ENCODE data around the gene ZNF687. TPM values are rescaled to one million over a fixed set of nuclear protein-coding genes. Genes with fewer than 3 reads are reported as not detected.

ZNF687 gene
- polyA plus RNA-seq, 2 of the 4 experiments (the other 2 are of a cell fraction): 14.0 to 17.5 TPM

DNA sequence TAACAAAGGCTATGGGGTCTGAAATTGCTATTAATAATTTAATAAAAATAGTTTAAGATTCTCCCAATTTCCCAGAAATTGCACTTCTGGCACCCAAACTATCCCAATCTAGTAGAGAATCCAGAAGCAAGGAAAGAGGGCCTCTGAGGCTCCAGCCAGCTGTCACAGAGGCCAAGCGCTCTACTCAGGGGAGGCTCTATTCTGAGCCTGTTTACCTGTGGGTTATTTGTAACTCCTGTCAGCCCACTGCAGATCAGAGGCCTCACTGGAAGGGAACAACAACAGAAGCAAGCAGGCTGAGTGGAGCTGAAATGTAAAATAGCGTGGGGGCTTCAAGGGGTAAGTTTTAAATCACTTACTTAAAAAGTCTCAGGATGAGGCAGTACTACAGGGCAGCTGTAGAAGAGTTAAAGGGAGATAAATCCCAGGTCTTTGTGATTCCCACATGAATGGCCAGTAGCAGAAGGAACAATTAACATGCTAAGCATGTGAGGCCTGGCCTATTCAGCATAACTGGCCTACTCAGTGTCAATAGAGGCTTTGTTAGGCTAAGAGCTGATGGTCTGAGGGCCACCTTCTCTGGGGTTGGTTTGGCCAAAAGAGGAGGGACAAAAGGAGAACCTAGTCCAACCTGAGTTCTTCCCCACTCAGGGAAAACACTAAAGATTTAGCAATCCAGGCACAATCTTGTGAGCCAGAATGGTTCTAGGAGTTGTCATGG is 12.8 kb downstream of the ZNF687 start:
- ChIA-PET CTCF (interaction anchor here (1.0 to 42.1 kb wide), 9 partner anchors 11 to 440 kb away, joined by 3 to 831 read pairs (median 3); partner anchors contain the start of gene ZNF687), POLR2A (interaction anchor here (0.5 to 2.3 kb wide), 2 partner anchors 13 to 46 kb away, joined by 4 to 7 read pairs; partner anchors contain the start of gene ZNF687)
- WGBS (ENCODE audit: missing lambda C conversion rate): 92% methylated on average over 2 of the region's 2 CpGs
- ATAC-seq (no peak), DNase-seq (ENCODE audit: low read depth in 1 of 2, low spot score in 1 of 2) (no peak), FAIRE-seq (no peak)
- H3K9me3 ChIP-seq: no peaks in the 10 kb centered on the region
- TF ChIP-seq, protein P1, sequence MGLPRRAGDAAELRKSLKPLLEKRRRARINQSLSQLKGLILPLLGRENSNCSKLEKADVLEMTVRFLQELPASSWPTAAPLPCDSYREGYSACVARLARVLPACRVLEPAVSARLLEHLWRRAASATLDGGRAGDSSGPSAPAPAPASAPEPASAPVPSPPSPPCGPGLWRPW (IDR thresholded peaks at IDR 0.05): no peak
- TF ChIP-seq ZFP36 (IDR thresholded peaks at IDR 0.05; ENCODE audit: borderline replicate concordance, partially characterized antibody) (no peak), RCOR1 (IDR thresholded peaks at IDR 0.05; ENCODE audit: low read depth, low read length) (no peak), NR3C1 (IDR thresholded peaks at IDR 0.05) (no peak), HOXB5 (CRISPR knock-in tag; IDR thresholded peaks at IDR 0.05) (no peak), HOXB13 (CRISPR knock-in tag; IDR thresholded peaks at IDR 0.05; ENCODE audit: low read depth) (no peak), RARB (CRISPR knock-in tag; IDR thresholded peaks at IDR 0.05) (no peak), EHMT2 (IDR thresholded peaks at IDR 0.05; ENCODE audit: low read depth) (no peak), CHD4 (IDR thresholded peaks at IDR 0.05; ENCODE audit: borderline replicate concordance) (no peak), TFCP2L1 (CRISPR knock-in tag; IDR thresholded peaks at IDR 0.05) (no peak), JUN (IDR thresholded peaks at IDR 0.05) (no peak), RAD21 (conservative IDR thresholded peaks at IDR 0.05 in 1 of 2, IDR thresholded peaks at IDR 0.05 in 1 of 2) (no peak), CHD2 (IDR thresholded peaks at IDR 0.05; ENCODE audit: low read length, partially characterized antibody) (no peak)
- TF ChIP-seq, protein P2, sequence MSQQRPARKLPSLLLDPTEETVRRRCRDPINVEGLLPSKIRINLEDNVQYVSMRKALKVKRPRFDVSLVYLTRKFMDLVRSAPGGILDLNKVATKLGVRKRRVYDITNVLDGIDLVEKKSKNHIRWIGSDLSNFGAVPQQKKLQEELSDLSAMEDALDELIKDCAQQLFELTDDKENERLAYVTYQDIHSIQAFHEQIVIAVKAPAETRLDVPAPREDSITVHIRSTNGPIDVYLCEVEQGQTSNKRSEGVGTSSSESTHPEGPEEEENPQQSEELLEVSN (IDR thresholded peaks at IDR 0.05; ENCODE audit: borderline replicate concordance, low read depth): no peak
- TF ChIP-seq, protein P3, sequence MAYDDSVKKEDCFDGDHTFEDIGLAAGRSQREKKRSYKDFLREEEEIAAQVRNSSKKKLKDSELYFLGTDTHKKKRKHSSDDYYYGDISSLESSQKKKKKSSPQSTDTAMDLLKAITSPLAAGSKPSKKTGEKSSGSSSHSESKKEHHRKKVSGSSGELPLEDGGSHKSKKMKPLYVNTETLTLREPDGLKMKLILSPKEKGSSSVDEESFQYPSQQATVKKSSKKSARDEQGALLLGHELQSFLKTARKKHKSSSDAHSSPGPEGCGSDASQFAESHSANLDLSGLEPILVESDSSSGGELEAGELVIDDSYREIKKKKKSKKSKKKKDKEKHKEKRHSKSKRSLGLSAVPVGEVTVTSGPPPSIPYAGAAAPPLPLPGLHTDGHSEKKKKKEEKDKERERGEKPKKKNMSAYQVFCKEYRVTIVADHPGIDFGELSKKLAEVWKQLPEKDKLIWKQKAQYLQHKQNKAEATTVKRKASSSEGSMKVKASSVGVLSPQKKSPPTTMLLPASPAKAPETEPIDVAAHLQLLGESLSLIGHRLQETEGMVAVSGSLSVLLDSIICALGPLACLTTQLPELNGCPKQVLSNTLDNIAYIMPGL (CRISPR knock-in tag; IDR thresholded peaks at IDR 0.05; ENCODE audit: borderline replicate concordance): no peak
- TF ChIP-seq, protein P4, sequence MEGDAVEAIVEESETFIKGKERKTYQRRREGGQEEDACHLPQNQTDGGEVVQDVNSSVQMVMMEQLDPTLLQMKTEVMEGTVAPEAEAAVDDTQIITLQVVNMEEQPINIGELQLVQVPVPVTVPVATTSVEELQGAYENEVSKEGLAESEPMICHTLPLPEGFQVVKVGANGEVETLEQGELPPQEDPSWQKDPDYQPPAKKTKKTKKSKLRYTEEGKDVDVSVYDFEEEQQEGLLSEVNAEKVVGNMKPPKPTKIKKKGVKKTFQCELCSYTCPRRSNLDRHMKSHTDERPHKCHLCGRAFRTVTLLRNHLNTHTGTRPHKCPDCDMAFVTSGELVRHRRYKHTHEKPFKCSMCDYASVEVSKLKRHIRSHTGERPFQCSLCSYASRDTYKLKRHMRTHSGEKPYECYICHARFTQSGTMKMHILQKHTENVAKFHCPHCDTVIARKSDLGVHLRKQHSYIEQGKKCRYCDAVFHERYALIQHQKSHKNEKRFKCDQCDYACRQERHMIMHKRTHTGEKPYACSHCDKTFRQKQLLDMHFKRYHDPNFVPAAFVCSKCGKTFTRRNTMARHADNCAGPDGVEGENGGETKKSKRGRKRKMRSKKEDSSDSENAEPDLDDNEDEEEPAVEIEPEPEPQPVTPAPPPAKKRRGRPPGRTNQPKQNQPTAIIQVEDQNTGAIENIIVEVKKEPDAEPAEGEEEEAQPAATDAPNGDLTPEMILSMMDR (IDR thresholded peaks at IDR 0.05): no peak
- TF ChIP-seq, protein P5, sequence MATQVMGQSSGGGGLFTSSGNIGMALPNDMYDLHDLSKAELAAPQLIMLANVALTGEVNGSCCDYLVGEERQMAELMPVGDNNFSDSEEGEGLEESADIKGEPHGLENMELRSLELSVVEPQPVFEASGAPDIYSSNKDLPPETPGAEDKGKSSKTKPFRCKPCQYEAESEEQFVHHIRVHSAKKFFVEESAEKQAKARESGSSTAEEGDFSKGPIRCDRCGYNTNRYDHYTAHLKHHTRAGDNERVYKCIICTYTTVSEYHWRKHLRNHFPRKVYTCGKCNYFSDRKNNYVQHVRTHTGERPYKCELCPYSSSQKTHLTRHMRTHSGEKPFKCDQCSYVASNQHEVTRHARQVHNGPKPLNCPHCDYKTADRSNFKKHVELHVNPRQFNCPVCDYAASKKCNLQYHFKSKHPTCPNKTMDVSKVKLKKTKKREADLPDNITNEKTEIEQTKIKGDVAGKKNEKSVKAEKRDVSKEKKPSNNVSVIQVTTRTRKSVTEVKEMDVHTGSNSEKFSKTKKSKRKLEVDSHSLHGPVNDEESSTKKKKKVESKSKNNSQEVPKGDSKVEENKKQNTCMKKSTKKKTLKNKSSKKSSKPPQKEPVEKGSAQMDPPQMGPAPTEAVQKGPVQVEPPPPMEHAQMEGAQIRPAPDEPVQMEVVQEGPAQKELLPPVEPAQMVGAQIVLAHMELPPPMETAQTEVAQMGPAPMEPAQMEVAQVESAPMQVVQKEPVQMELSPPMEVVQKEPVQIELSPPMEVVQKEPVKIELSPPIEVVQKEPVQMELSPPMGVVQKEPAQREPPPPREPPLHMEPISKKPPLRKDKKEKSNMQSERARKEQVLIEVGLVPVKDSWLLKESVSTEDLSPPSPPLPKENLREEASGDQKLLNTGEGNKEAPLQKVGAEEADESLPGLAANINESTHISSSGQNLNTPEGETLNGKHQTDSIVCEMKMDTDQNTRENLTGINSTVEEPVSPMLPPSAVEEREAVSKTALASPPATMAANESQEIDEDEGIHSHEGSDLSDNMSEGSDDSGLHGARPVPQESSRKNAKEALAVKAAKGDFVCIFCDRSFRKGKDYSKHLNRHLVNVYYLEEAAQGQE (IDR thresholded peaks at IDR 0.05): no peak
- TF ChIP-seq, protein P6, sequence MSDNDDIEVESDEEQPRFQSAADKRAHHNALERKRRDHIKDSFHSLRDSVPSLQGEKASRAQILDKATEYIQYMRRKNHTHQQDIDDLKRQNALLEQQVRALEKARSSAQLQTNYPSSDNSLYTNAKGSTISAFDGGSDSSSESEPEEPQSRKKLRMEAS (IDR thresholded peaks at IDR 0.05): no peak
- H3K4me2 ChIP-seq: no peak overlapping the region
- H3K4me1 ChIP-seq: no peaks in the 10 kb centered on the region
- H3K27ac ChIP-seq: no peak overlapping the region
- no peak overlapping the region for H3K4me3 ChIP-seq
